GM18505 (cell line): ENCODE measurements around the gene CPSF4L.

Source experiments
- ATAC-seq: cut with Tn5 transposase; IDR thresholded peaks from one replicate; pipeline ENCODE4 v1.9.1; 2021; ENCODE audit not compliant: unreplicated experiment
- POLR2A ChIP-seq: IDR thresholded peaks from 4 replicates; pipeline ENCODE4 v1.6.1; 2011; ENCODE audit warnings: borderline replicate concordance; ENCODE audit not compliant: insufficient read depth, insufficient read length; ENCODE audit errors: extremely low read depth

CPSF4L gene

GRCh38 chr17:73284906-73285602, 23.4 kb upstream of the CPSF4L start:
- TF ChIP-seq POLR2A = no peak

DNA sequence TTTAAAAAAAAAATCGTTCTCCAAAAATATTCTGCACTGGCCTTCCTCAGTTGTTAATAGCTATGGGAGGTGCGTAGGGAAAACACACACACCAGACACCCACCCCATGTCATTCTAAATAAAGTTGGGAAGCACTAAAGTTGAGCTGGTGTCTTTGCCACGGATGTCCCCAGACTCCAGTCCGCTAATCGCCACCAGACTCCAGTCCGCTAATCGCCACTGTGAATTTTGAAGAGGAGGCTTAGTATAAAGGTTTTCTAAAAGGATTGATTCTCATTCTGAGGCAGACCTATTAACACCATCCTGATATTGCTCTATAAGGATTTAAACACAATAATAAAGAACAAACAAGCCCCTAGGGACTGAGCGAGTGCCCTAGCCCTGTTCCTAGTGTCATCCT, 22.7 kb upstream of the CPSF4L start:
- no peak for ATAC-seq
- TF ChIP-seq POLR2A = no peak

More at GRCh38 chr17:73284906-73285602, 23.4 kb upstream of the CPSF4L start:
- ATAC-seq = no peak

DNA sequence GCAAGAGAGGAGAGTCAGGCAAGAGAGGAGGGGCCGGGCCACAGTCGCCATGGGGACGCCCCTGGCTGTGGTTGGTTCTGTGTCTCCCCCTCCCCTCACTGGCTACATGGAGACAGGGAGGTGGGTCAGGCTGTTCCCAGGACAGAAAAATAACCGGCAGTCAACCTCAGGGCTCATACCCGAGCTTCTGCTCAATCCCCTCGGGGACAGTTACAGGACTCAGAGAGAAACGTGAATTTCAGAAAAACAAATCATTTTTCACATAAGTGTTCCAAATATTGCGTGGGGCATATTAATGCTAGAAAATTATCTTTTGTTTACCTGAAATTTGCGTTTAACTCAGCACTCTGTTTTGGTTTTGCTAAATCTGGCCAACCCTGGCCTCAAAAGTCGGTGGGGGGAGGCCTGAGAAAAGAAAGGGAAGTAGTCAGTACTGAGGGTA, 22.2 kb upstream of the CPSF4L start:
- no peak for ATAC-seq
- no peak for TF ChIP-seq POLR2A

GRCh38 chr17:73283250-73283649, 21.6 kb upstream of the CPSF4L start:
- no peak for TF ChIP-seq POLR2A
- no peak for ATAC-seq

DNA sequence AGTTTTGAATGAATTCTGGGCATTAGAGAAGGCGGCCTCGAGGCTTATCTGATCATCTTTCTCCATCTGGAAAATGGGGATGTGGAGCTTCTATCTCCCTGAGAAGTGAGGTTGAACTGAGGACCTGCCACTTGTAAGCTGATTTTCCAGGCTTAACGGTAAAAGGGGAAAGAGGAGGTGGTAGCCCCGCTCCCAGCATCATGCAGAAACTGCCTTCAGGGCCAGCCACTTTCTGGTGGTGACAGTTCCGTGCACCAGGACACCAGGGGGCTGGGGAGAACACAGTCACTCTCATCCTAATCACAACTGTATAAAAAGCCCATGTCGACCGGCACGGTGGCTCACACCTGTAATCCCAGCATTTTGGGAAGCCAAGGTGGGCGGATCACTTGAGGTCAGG, 20.9 kb upstream of the CPSF4L start:
- no peak for TF ChIP-seq POLR2A
- no peak for ATAC-seq

GRCh38 chr17:73281928-73282327, 20.2 kb upstream of the CPSF4L start:
- ATAC-seq = peak; percentile 74
- TF ChIP-seq POLR2A = no peak

DNA sequence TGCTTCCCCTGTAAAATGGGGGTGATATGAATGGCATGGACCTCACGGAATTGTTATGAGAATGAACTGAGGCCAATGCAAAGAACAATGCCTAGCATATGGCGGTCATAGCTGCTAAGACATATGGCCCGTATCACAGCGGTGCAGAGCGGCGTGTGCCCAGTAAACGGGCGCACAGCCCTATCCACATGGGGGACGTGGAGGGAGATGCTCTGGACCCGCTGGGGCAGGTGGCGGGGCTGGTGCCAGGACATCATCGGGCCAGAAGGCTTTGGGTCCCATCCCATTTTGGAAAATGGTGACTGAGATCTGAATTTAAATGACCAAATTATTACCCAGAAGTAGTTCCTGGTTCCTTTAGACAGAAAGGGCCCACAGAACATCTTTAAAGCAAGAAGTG, 18.5 kb upstream of the CPSF4L start:
- no peak for ATAC-seq
- TF ChIP-seq POLR2A = no peak

DNA sequence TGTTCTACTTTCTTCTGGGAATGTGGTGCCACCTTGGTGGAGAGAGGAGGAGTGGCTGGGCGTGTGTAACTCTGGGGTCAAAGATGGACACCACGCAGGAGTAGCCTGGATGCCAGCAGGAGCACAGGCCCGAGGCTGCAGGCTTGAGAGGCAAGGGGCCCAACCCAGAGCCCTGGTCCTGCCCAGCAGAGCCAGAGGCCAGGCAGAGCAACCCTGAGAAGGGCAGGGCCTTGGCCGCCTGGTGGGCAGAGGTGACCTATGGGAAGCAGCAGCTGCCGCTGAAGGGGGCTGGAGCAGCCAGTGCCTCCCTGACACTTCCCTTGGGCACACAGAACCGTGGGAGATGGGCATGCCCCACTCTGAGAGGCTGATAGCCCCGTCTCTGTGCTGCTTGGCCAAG, 18.0 kb upstream of the CPSF4L start:
- no peak for TF ChIP-seq POLR2A
- ATAC-seq = no peak

DNA sequence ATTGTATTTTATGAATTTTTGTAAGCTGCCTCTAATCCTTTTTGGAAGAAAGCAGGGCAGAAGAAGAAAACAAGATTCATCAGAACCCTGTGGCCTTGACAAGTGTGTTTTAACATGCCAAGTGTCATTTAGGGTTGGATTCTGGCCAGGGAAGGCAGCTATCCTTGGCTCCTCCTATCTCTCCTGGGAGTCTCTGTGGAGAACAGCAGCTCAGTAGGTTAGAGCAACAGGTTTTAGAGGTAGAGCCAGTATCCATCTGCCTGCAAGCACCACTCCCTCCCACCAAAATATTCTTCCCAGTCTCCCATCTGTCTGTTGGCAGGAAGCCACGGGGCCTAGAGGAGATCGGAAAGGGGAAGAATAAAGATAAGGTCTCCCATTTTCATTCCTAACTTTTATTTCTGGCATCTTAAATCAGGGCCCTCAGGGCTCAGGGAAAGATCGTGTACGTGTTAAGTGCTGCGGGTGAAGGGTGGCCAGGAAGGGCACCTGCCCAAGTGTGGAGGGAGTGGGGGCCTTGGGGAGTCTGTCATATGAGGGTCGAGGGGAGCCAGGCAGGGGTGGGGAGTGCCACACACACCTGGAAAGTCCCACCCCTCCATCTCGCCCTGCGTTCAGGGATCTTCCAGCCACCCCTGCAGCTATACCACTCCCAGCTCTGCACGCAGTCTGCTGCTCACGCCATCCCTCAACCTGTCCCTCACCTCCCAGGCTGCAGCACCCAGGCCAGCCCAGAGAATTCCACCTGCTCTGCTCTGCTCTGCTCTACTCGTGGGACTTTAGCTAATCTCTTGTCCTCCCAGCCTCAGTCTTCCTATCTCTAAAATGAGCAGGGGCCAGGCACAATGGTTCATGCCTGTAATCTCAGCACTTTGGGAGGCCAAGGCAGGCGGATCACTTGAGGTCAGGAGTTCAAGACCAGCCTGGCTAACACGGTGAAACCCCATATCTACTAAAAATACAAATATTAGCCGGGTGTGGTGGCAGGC, 17.1 kb upstream of the CPSF4L start:
- TF ChIP-seq POLR2A = no peak
- ATAC-seq = no peak

- no peak for TF ChIP-seq POLR2A
- no peak for ATAC-seq
Measured at GRCh38 chr17:73278049-73278464, 16.4 kb upstream of the CPSF4L start.

- ATAC-seq = no peak
- TF ChIP-seq POLR2A = no peak
Measured at GRCh38 chr17:73274490-73274889, 12.8 kb upstream of the CPSF4L start.

DNA sequence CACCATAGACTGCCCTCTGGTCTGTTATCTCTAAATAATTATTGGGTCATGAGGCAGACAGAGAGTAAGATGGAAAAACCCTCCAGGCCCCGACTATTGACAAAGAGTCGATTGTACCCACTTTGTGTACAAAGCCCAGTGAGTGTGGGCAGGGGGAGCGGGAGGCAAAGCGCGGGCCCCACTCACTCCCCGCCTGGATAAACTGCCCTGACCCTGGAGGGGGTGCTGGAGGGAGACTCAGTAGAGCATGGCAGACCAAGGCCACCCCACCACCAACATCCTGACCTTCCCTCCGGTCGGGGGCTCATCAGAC, 11.2 kb upstream of the CPSF4L start:
- no peak for ATAC-seq
- TF ChIP-seq POLR2A = no peak

DNA sequence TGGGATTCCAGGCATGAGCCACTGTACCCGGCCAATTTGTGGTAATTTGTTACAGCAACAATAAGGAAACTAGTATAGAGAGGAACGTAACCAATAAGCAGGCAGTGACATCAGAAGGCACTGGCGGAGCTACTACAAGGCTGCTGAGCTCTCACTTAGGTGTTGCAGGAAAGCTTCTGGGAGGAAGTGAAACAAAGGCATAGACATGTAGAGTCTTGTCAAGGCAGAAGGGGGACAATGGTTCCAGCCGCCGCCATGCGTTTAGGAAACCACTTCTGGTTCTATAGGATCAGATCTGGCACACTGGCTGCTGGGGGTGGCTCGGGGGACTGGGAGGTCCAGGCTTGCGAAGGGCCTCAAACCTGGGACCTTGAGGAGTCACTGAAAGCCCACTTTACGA, 9.4 kb upstream of the CPSF4L start:
- ATAC-seq = peak; percentile 92
- peak; percentile 23 for TF ChIP-seq POLR2A

DNA sequence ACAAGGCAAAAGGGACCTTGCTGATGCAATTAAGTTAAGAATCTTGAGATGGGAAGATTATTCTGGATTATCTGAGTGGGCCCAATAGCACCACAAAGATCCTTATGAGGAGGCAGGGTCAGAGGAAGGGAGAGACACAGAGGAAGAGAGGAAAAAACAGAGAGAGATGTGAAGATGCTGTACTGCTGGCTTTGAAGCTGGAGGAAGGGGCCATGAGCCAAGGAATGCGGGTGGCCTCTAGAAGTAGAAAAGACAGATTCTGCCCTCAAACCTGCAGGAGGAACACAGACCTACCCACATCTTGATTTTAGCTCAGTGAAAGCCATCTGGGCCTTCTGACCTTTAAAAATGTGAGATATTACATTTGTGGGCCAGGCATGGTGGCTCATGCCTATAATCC, 8.1 kb upstream of the CPSF4L start:
- ATAC-seq = no peak

More for the DNA sequence above, 8.1 kb upstream of the CPSF4L start:
- TF ChIP-seq POLR2A = no peak
